NCI-H1092 (cell line): Measurements from ENCODE around the gene CHCHD6.

Experiments used
- DNase-seq: peaks from one replicate; lab custom pipeline; 2025; lab: John Stamatoyannopoulos, UW

Gene CHCHD6

GRCh38 chr3:126826693-126827092 lies 122.7 kb downstream of the CHCHD6 start:
- DNase-seq = no peak

- no peak for DNase-seq
Observed at GRCh38 chr3:126827121-126827520, 123.1 kb downstream of the CHCHD6 start.

GRCh38 chr3:126828306-126828705 lies 124.3 kb downstream of the CHCHD6 start:
- no peak for DNase-seq

GRCh38 chr3:126832933-126833332 lies 128.9 kb downstream of the CHCHD6 start:
- DNase-seq = no peak

- no peak for DNase-seq
Observed at GRCh38 chr3:126834596-126835471, 130.8 kb downstream of the CHCHD6 start.

- no peak for DNase-seq
Observed at GRCh38 chr3:126835472-126836219, 131.6 kb downstream of the CHCHD6 start.

GRCh38 chr3:126836220-126836860 lies 132.3 kb downstream of the CHCHD6 start:
- DNase-seq = no peak

- no peak for DNase-seq
Observed at GRCh38 chr3:126837773-126838172, 133.7 kb downstream of the CHCHD6 start.

- no peak for DNase-seq
Observed at GRCh38 chr3:126845920-126846715, 142.1 kb downstream of the CHCHD6 start.

- DNase-seq = no peak
Observed at GRCh38 chr3:126847061-126847460, 143.0 kb downstream of the CHCHD6 start.

- no peak for DNase-seq
Observed at GRCh38 chr3:126848991-126849390, 145.0 kb downstream of the CHCHD6 start.

GRCh38 chr3:126849768-126850167 lies 145.7 kb downstream of the CHCHD6 start:
- DNase-seq = no peak

- no peak for DNase-seq
Observed at GRCh38 chr3:126850370-126851085, 146.5 kb downstream of the CHCHD6 start.

- no peak for DNase-seq
Observed at GRCh38 chr3:126851382-126851781, 147.3 kb downstream of the CHCHD6 start.

- DNase-seq = no peak
Observed at GRCh38 chr3:126851934-126852333, 147.9 kb downstream of the CHCHD6 start.

- no peak for DNase-seq
Observed at GRCh38 chr3:126852511-126852910, 148.5 kb downstream of the CHCHD6 start.

- no peak for DNase-seq
Observed at GRCh38 chr3:126854666-126855065, 150.6 kb downstream of the CHCHD6 start.

- no peak for DNase-seq
Observed at GRCh38 chr3:126855374-126855773, 151.3 kb downstream of the CHCHD6 start.

GRCh38 chr3:126857928-126858327 lies 153.9 kb downstream of the CHCHD6 start:
- no peak for DNase-seq

GRCh38 chr3:126858401-126858800 lies 154.4 kb downstream of the CHCHD6 start:
- DNase-seq = no peak

- DNase-seq = no peak
Observed at GRCh38 chr3:126858887-126859286, 154.8 kb downstream of the CHCHD6 start.
